Osteoblast (primary cell): ENCODE measurements around the gene ILF3. TPM values are rescaled to one million over a fixed set of nuclear protein-coding genes. Genes with fewer than 3 reads are reported as not detected.
A peak's percentile ranks its signal among the peaks of the same experiment; 100 is the strongest.

Source experiments
- DNase-seq: peaks from one replicate; pipeline ENCODE4 v3.0.0; 2011; ENCODE audit warnings: low spot score, mixed read lengths; ENCODE audit not compliant: insufficient read length; ENCODE audit errors: missing footprints
- H2AFZ ChIP-seq: 2 replicates; pipeline ENCODE4 v1.6.0; 2011; ENCODE audit warnings: mild to moderate bottlenecking, low read length
- H3K27ac ChIP-seq: 2 replicates; pipeline ENCODE4 v1.5.1; 2011; ENCODE audit warnings: mild to moderate bottlenecking, low read depth, low read length, moderate library complexity
- H3K27me3 ChIP-seq: 2 replicates; pipeline ENCODE4 v1.6.0; 2012; ENCODE audit warnings: mild to moderate bottlenecking, control low read depth, inconsistent platforms, low read length, moderate library complexity; ENCODE audit not compliant: insufficient read depth
- H3K36me3 ChIP-seq: 2 replicates; pipeline ENCODE4 v1.5.1; 2011; ENCODE audit warnings: mild to moderate bottlenecking, low read length, control low read depth, moderate library complexity; ENCODE audit not compliant: insufficient read depth
- H3K4me1 ChIP-seq: 2 replicates; pipeline ENCODE4 v1.5.1; 2011; ENCODE audit warnings: mild to moderate bottlenecking, low read length, control low read depth, moderate library complexity; ENCODE audit not compliant: insufficient read depth
- H3K4me2 ChIP-seq: 2 replicates; pipeline ENCODE4 v1.6.0; 2011; ENCODE audit warnings: mild to moderate bottlenecking, low read length; ENCODE audit not compliant: insufficient read depth
- H3K4me3 ChIP-seq: fragments of 200-600 bp; sonication (generic); 3 replicates; pipeline ENCODE4 v1.5.1; 2012; ENCODE audit warnings: mild to moderate bottlenecking, low read length, inconsistent platforms; ENCODE audit not compliant: insufficient read depth
- H3K79me2 ChIP-seq: 2 replicates; pipeline ENCODE4 v1.6.0; 2012; ENCODE audit warnings: mild to moderate bottlenecking, low read length, control low read depth, inconsistent platforms; ENCODE audit not compliant: insufficient read depth
- H3K9me3 ChIP-seq: 2 replicates; pipeline ENCODE4 v1.5.1; 2011; ENCODE audit warnings: low read depth, low read length, control low read depth
- H4K20me1 ChIP-seq: 2 replicates; pipeline ENCODE4 v1.6.0; 2012; ENCODE audit warnings: mild to moderate bottlenecking, low read length, control low read depth; ENCODE audit not compliant: insufficient read depth
- CTCF ChIP-seq: IDR thresholded peaks from 2 replicates; pipeline ENCODE4 v1.5.1; 2011; ENCODE audit warnings: mild to moderate bottlenecking, low read depth, low read length, moderate library complexity; ENCODE audit errors: extremely low read depth
- total RNA-seq: library from RNA; depleted of rRNA; stranded (reverse); fragments of >200 nt; gene quantifications from 2 replicates; pipeline ENCODE4 v1.2.3, GENCODE V29; 2012

Gene ILF3
- total RNA-seq, 1 donor, result 107 TPM

GRCh38 chr19:10677751-10678150 is 23.6 kb downstream of the ILF3 start:
- H3K79me2 ChIP-seq, result peaks cover 91% of the 10 kb centered on the region
- peaks cover 49% of the 10 kb centered on the region for H4K20me1 ChIP-seq
- no peaks in the 10 kb centered on the region for H3K4me1 ChIP-seq
- H3K4me2 ChIP-seq, result no peak overlapping the region
- no peak overlapping the region for H3K4me3 ChIP-seq
- H3K27ac ChIP-seq, result no peak overlapping the region
- H3K27me3 ChIP-seq, result no peaks in the 10 kb centered on the region
- no peak overlapping the region for H2AFZ ChIP-seq
- no peak for TF ChIP-seq CTCF
- DNase-seq, result peak; percentile 43
- peaks cover 84% of the 10 kb centered on the region for H3K36me3 ChIP-seq
- H3K9me3 ChIP-seq, result no peaks in the 10 kb centered on the region

- H3K27ac ChIP-seq, result no peak overlapping the region
- H3K4me3 ChIP-seq, result no peak overlapping the region
- no peaks in the 10 kb centered on the region for H3K9me3 ChIP-seq
- no peaks in the 10 kb centered on the region for H3K27me3 ChIP-seq
- H3K4me2 ChIP-seq, result no peak overlapping the region
- TF ChIP-seq CTCF, result no peak
- no peak overlapping the region for H2AFZ ChIP-seq
- H3K79me2 ChIP-seq, result peaks cover 91% of the 10 kb centered on the region
- H3K4me1 ChIP-seq, result no peaks in the 10 kb centered on the region
- H4K20me1 ChIP-seq, result peaks cover 48% of the 10 kb centered on the region
- H3K36me3 ChIP-seq, result peaks cover 84% of the 10 kb centered on the region
- DNase-seq, result no peak
These were observed 24.7 kb downstream of the ILF3 start for GRCh38 chr19:10678813-10679212.

GRCh38 chr19:10679743-10680142 is 25.6 kb downstream of the ILF3 start:
- H2AFZ ChIP-seq, result no peak overlapping the region
- no peak for TF ChIP-seq CTCF
- H3K9me3 ChIP-seq, result no peaks in the 10 kb centered on the region
- no peaks in the 10 kb centered on the region for H3K4me1 ChIP-seq
- peaks cover 87% of the 10 kb centered on the region for H3K79me2 ChIP-seq
- H3K4me3 ChIP-seq, result no peak overlapping the region
- H3K27me3 ChIP-seq, result no peaks in the 10 kb centered on the region
- no peak overlapping the region for H3K27ac ChIP-seq
- H3K36me3 ChIP-seq, result peaks cover 89% of the 10 kb centered on the region
- no peak overlapping the region for H3K4me2 ChIP-seq
- peak; percentile 27 for DNase-seq
- H4K20me1 ChIP-seq, result peaks cover 48% of the 10 kb centered on the region

- Histone ChIP-seq H3K36me3 (peaks cover 94% of the 10 kb centered on the region), H3K27ac (no peak overlapping the region), H2AFZ (no peak overlapping the region), H3K27me3 (no peaks in the 10 kb centered on the region), H4K20me1 (peaks cover 44% of the 10 kb centered on the region), H3K79me2 (peaks cover 85% of the 10 kb centered on the region), H3K4me3 (no peak overlapping the region), H3K9me3 (no peaks in the 10 kb centered on the region), H3K4me1 (no peaks in the 10 kb centered on the region), H3K4me2 (no peak overlapping the region)
- DNase-seq, result peak; percentile 35
- TF ChIP-seq CTCF, result no peak
These were observed 26.5 kb downstream of the ILF3 start for GRCh38 chr19:10680545-10681135.
